ENCODE measurements around the gene TMEM51.

TMEM51 gene

GRCh38 chr1:15170071-15170470 lies 16.5 kb downstream of the TMEM51 start:
- Histone ChIP-seq H3K36me3 (ENCODE audit: low read length) (no peaks in the 10 kb centered on the region), H3F3A (ENCODE audit: insufficient read depth) (no peaks in the 10 kb centered on the region), H3K27ac (ENCODE audit: low read depth, low read length) (no peak overlapping the region), H3K4me3 (ENCODE audit: insufficient read depth, low read length, poor library complexity, severe bottlenecking) (no peak overlapping the region), H4K20me1 (ENCODE audit: low read depth, low read length) (no peaks in the 10 kb centered on the region), H3K9me2 (replicated peaks; ENCODE audit: insufficient read depth, low read length) (no peaks in the 10 kb centered on the region), H3K4me2 (ENCODE audit: low read depth, low read length, poor library complexity, severe bottlenecking) (no peak overlapping the region), H3K79me2 (ENCODE audit: insufficient read depth, low read length) (no peaks in the 10 kb centered on the region), H3K9ac (ENCODE audit: low read length) (no peak overlapping the region), H3K9me3 (ENCODE audit: insufficient read depth, low read length) (no peaks in the 10 kb centered on the region), H2AFZ (ENCODE audit: low read depth, low read length, severe bottlenecking) (no peak overlapping the region), H3K27me3 (ENCODE audit: low read length) (no peaks in the 10 kb centered on the region)
- TF ChIP-seq CTCF (IDR thresholded peaks at IDR 0.05; ENCODE audit: insufficient read depth, low read length, poor library complexity, severe bottlenecking) = no peak
- no peak for TF ChIP-seq EZH2phosphoT487 (conservative IDR thresholded peaks at IDR 0.05; ENCODE audit: low read length)

GRCh38 chr1:15171271-15171908 lies 17.8 kb downstream of the TMEM51 start:
- no peaks in the 10 kb centered on the region for H4K20me1 ChIP-seq (ENCODE audit: low read depth, low read length)
- TF ChIP-seq EZH2phosphoT487 (conservative IDR thresholded peaks at IDR 0.05; ENCODE audit: low read length) = no peak
- no peak for TF ChIP-seq CTCF (IDR thresholded peaks at IDR 0.05; ENCODE audit: insufficient read depth, low read length, poor library complexity, severe bottlenecking)
- no peak overlapping the region for H3K9ac ChIP-seq (ENCODE audit: low read length)
- H3F3A ChIP-seq (ENCODE audit: insufficient read depth) = no peaks in the 10 kb centered on the region
- H3K9me2 ChIP-seq (replicated peaks; ENCODE audit: insufficient read depth, low read length) = no peaks in the 10 kb centered on the region
- no peak overlapping the region for H3K27ac ChIP-seq (ENCODE audit: low read depth, low read length)
- no peak overlapping the region for H2AFZ ChIP-seq (ENCODE audit: low read depth, low read length, severe bottlenecking)
- H3K4me2 ChIP-seq (ENCODE audit: low read depth, low read length, poor library complexity, severe bottlenecking) = no peak overlapping the region
- no peak overlapping the region for H3K4me3 ChIP-seq (ENCODE audit: insufficient read depth, low read length, poor library complexity, severe bottlenecking)
- no peaks in the 10 kb centered on the region for H3K27me3 ChIP-seq (ENCODE audit: low read length)
- no peaks in the 10 kb centered on the region for H3K79me2 ChIP-seq (ENCODE audit: insufficient read depth, low read length)
- H3K9me3 ChIP-seq (ENCODE audit: insufficient read depth, low read length) = no peaks in the 10 kb centered on the region
- no peaks in the 10 kb centered on the region for H3K36me3 ChIP-seq (ENCODE audit: low read length)

- H3K4me2 ChIP-seq (ENCODE audit: low read depth, low read length, poor library complexity, severe bottlenecking) = no peak overlapping the region
Observed at GRCh38 chr1:15172405-15173259, 19.1 kb downstream of the TMEM51 start.

More at GRCh38 chr1:15172405-15173259, 19.1 kb downstream of the TMEM51 start:
- H3K27me3 ChIP-seq (ENCODE audit: low read length) = no peaks in the 10 kb centered on the region
- no peak overlapping the region for H3K27ac ChIP-seq (ENCODE audit: low read depth, low read length)
- H3K36me3 ChIP-seq (ENCODE audit: low read length) = no peaks in the 10 kb centered on the region
- H3K9ac ChIP-seq (ENCODE audit: low read length) = no peak overlapping the region
- H3K4me3 ChIP-seq (ENCODE audit: insufficient read depth, low read length, poor library complexity, severe bottlenecking) = no peak overlapping the region
- no peaks in the 10 kb centered on the region for H3F3A ChIP-seq (ENCODE audit: insufficient read depth)
- no peaks in the 10 kb centered on the region for H4K20me1 ChIP-seq (ENCODE audit: low read depth, low read length)
- no peaks in the 10 kb centered on the region for H3K79me2 ChIP-seq (ENCODE audit: insufficient read depth, low read length)
- no peaks in the 10 kb centered on the region for H3K9me2 ChIP-seq (replicated peaks; ENCODE audit: insufficient read depth, low read length)
- no peak overlapping the region for H2AFZ ChIP-seq (ENCODE audit: low read depth, low read length, severe bottlenecking)
- H3K9me3 ChIP-seq (ENCODE audit: insufficient read depth, low read length) = no peaks in the 10 kb centered on the region
- TF ChIP-seq CTCF (IDR thresholded peaks at IDR 0.05; ENCODE audit: insufficient read depth, low read length, poor library complexity, severe bottlenecking) (no peak), EZH2phosphoT487 (conservative IDR thresholded peaks at IDR 0.05; ENCODE audit: low read length) (no peak)
